Loucy (cell line): ENCODE measurements around the gene OR9I1.

Experiments used
- H2AFZ ChIP-seq: fragments of 200-600 bp; sonication (generic); 2 replicates; pipeline ENCODE4 v1.6.0; 2016; ENCODE audit warnings: antibody characterized with exemption, mild to moderate bottlenecking, low read length, moderate library complexity
- H3F3A ChIP-seq: fragments of 200-600 bp; 2 replicates; pipeline ENCODE4 v1.6.0; 2016; ENCODE audit warnings: antibody characterized with exemption, low read depth, mild to moderate bottlenecking
- H3K27me3 ChIP-seq: fragments of 200-600 bp; sonication (generic); 2 replicates; pipeline ENCODE4 v1.6.1; 2014; ENCODE audit warnings: low read length, mild to moderate bottlenecking; ENCODE audit not compliant: insufficient read depth, poor library complexity, severe bottlenecking
- H3K36me3 ChIP-seq: fragments of 200-600 bp; sonication (generic); 2 replicates; pipeline ENCODE4 v1.6.1; 2016; ENCODE audit warnings: low read length; ENCODE audit not compliant: insufficient read depth
- H3K4me1 ChIP-seq: fragments of 200-600 bp; sonication (generic); 2 replicates; pipeline ENCODE4 v1.5.1; 2014; ENCODE audit warnings: low read length, mild to moderate bottlenecking; ENCODE audit not compliant: insufficient read depth, poor library complexity, severe bottlenecking
- H3K4me2 ChIP-seq: fragments of 200-600 bp; sonication (generic); 2 replicates; pipeline ENCODE4 v1.6.0; 2014; ENCODE audit warnings: antibody characterized with exemption, low read length, low read depth, mild to moderate bottlenecking; ENCODE audit not compliant: poor library complexity, severe bottlenecking
- H3K4me3 ChIP-seq: fragments of 200-600 bp; sonication (generic); 2 replicates; pipeline ENCODE4 v1.5.1; 2014; ENCODE audit warnings: low read length, mild to moderate bottlenecking, mixed read lengths; ENCODE audit not compliant: poor library complexity, severe bottlenecking
- H3K79me2 ChIP-seq: fragments of 200-600 bp; sonication (generic); 2 replicates; pipeline ENCODE4 v1.6.1; 2014; ENCODE audit warnings: low read length; ENCODE audit not compliant: insufficient read depth
- H3K9ac ChIP-seq: fragments of 200-600 bp; sonication (generic); 2 replicates; pipeline ENCODE4 v1.6.0; 2014; ENCODE audit warnings: mild to moderate bottlenecking, low read depth, low read length, moderate library complexity; ENCODE audit not compliant: poor library complexity, severe bottlenecking
- H3K9me2 ChIP-seq: fragments of 200-600 bp; sonication (generic); replicated peaks from 2 replicates; pipeline ENCODE4 v1.6.1; 2016; ENCODE audit warnings: low read depth, low read length, mixed read lengths
- H3K9me3 ChIP-seq: fragments of 200-600 bp; sonication (generic); 2 replicates; pipeline ENCODE4 v1.6.1; 2014; ENCODE audit warnings: mild to moderate bottlenecking, antibody characterized with exemption, low read length, low read depth; ENCODE audit not compliant: insufficient read depth
- H4K20me1 ChIP-seq: fragments of 200-600 bp; sonication (generic); 2 replicates; pipeline ENCODE4 v1.6.0; 2014; ENCODE audit warnings: antibody characterized with exemption, low read length, mild to moderate bottlenecking; ENCODE audit not compliant: insufficient read depth, poor library complexity, severe bottlenecking
- EZH2phosphoT487 ChIP-seq: fragments of 200-600 bp; IDR thresholded peaks from 2 replicates; pipeline ENCODE4 v1.6.1; 2018; ENCODE audit warnings: antibody characterized with exemption, mild to moderate bottlenecking, moderate library complexity, borderline replicate concordance
- TF ChIP-seq, protein P1 (sequence below): fragments of 200-600 bp; sonication (generic); conservative IDR thresholded peaks from 2 replicates; pipeline ENCODE4 v1.5.1; 2014; ENCODE audit warnings: mild to moderate bottlenecking, antibody characterized with exemption, low read length

The OR9I1 gene

DNA sequence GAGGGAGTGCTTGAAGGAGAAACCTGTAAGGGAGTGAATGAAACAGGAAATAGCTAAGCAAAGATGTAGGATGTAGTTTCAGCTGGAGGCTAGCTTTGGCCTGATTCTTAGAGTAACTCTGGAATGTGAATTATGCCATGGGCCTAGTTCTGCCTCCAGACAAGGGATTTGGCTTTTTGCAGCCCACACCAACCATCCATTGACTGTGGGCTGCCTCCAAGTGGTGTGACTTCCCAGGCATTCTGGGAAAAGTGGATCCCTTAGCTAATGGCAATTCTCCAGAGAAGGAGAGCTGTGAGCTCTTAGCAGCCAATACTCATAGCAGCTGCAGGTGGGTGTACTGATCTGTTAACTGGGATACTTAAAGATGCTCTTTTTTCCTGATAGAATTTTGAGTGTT lies 2.0 kb upstream of the OR9I1 start:
- Histone ChIP-seq H3F3A (no peaks in the 10 kb centered on the region), H4K20me1 (no peaks in the 10 kb centered on the region), H3K4me2 (no peak overlapping the region), H3K4me1 (no peaks in the 10 kb centered on the region), H3K9me2 (no peaks in the 10 kb centered on the region), H3K9me3 (no peaks in the 10 kb centered on the region), H3K36me3 (no peaks in the 10 kb centered on the region), H3K4me3 (no peak overlapping the region), H3K27me3 (no peaks in the 10 kb centered on the region), H3K9ac (no peak overlapping the region), H3K79me2 (no peaks in the 10 kb centered on the region), H2AFZ (no peak overlapping the region)
- TF ChIP-seq, protein P1, sequence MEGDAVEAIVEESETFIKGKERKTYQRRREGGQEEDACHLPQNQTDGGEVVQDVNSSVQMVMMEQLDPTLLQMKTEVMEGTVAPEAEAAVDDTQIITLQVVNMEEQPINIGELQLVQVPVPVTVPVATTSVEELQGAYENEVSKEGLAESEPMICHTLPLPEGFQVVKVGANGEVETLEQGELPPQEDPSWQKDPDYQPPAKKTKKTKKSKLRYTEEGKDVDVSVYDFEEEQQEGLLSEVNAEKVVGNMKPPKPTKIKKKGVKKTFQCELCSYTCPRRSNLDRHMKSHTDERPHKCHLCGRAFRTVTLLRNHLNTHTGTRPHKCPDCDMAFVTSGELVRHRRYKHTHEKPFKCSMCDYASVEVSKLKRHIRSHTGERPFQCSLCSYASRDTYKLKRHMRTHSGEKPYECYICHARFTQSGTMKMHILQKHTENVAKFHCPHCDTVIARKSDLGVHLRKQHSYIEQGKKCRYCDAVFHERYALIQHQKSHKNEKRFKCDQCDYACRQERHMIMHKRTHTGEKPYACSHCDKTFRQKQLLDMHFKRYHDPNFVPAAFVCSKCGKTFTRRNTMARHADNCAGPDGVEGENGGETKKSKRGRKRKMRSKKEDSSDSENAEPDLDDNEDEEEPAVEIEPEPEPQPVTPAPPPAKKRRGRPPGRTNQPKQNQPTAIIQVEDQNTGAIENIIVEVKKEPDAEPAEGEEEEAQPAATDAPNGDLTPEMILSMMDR, result no peak
- TF ChIP-seq EZH2phosphoT487, result no peak

GRCh38 chr11:58121096-58121495 lies 4.2 kb downstream of the OR9I1 start:
- Histone ChIP-seq H4K20me1 (no peaks in the 10 kb centered on the region), H3K4me1 (no peaks in the 10 kb centered on the region), H3F3A (no peaks in the 10 kb centered on the region), H3K9me2 (no peaks in the 10 kb centered on the region), H3K4me3 (no peak overlapping the region), H3K79me2 (no peaks in the 10 kb centered on the region), H3K9ac (no peak overlapping the region), H3K4me2 (no peak overlapping the region), H3K27me3 (no peaks in the 10 kb centered on the region), H3K9me3 (no peaks in the 10 kb centered on the region), H2AFZ (no peak overlapping the region), H3K36me3 (no peaks in the 10 kb centered on the region)
- TF ChIP-seq, protein P1, result no peak
- TF ChIP-seq EZH2phosphoT487, result no peak

GRCh38 chr11:58097437-58097836 lies 27.9 kb downstream of the OR9I1 start:
- Histone ChIP-seq H3K9ac (no peak overlapping the region), H3K36me3 (no peaks in the 10 kb centered on the region), H3K27me3 (no peaks in the 10 kb centered on the region), H3K4me3 (no peak overlapping the region), H3K9me2 (no peaks in the 10 kb centered on the region), H3K79me2 (no peaks in the 10 kb centered on the region), H4K20me1 (no peaks in the 10 kb centered on the region), H3K4me2 (no peak overlapping the region), H3K4me1 (no peaks in the 10 kb centered on the region), H3K9me3 (no peaks in the 10 kb centered on the region), H3F3A (no peaks in the 10 kb centered on the region), H2AFZ (no peak overlapping the region)
- TF ChIP-seq, protein P1, result no peak
- no peak for TF ChIP-seq EZH2phosphoT487
